NCI-H1417 (cell line): ENCODE data around the gene KIAA0930.

ENCODE experiments used
- DNase-seq, 3 experiments: peaks; one replicate each; lab custom pipeline; 2025; lab: John Stamatoyannopoulos, UW

KIAA0930 gene

DNA sequence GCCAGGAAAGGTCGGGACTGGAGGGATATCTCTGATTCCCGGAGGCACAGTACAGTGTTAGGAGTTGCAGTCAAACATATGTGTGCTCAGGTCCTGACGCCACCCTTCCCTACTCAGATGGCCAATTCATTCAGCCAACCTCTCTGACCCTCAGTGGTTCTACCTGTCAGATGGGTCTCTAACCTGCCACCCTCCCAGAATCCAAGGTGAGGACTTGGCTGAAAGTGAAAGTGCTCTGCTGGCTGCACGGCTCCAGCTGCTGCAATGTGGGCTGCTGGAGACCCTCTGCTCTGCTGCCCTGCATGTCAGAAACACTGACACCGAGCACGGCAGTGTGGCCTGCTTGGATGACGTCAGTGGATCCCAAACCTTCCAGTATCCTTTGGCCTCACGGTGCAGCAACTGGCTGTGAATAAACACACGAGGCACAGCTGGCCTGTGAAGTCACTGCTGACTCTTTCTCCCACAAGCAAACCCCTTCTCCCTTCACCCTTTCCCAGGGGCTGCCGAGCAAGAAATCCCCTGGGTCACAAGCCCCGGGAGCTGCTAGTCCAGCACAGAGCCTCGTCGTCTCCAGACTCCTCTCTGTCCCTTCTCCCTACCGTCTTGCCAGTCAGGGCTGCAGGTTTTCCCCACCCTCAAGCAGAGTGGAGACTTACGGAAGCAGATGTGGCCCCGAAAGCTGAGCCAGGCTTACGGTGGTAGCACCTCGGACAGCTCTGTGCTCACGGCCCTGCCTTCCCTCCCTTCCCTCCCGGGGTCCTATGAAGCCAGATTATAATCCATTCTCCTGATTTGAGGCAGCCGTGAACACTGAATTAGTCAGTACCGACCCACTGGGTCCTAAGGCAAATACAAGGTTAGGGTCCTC lies 24.3 kb downstream of the KIAA0930 start:
- DNase-seq = no peak

DNA sequence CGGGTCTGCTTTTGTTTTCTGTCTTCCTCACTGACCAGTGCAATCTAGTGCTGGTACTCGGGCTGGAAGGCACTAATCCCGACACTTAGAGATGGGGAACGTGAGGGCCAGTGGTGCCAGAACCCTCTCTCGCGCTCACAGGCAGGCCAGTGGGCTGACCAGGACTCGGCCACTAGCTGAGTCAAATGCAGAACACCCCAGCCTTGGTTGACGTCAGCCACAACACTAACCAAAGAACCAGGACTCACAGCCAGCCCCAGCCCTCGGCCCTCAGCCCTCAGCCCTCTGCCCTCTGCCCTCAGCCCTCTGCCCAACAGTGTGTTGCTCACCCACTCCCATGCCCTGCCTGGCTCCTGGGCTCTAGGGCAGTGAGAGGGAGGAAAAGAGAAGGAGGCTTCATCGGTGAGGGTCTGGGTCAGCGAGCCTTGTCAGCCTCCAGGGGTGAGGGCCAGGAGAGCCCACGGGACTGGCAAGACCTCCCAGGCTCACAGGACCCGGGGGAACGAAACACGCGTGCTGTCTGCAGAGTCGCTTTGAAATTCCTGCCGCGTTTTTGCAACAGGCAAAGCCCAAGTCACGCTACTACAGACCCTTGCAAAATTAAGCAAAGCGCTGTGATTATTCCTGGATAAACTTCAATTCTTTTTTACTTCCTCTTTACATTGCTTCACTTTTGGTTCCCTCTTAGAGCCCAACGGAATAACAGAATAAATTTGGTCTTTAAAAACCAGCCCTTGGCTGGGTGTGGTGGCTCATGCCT lies 27.5 kb downstream of the KIAA0930 start:
- no peak for DNase-seq

DNA sequence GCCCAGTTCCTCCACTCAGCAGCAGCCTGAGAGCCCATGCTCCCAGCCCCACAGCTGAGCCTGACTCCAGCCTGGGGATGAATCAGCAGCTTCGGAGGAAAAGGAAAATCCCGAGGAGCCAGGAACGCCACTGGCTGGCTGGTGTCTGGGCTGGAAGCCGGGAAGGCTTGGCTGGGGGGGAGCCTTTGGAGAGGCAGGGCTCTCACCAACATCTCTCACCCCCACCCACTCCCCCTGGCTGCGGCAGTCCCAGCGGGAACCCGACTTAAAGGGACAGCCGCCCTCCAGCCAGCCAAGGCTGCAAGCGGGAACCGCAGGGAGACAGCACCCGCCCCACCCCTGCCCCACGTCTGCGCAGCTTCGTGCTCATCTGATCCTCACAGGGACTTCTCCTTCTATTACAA lies 28.4 kb downstream of the KIAA0930 start:
- DNase-seq = peak; percentile 10 to 54 (median 24)

DNA sequence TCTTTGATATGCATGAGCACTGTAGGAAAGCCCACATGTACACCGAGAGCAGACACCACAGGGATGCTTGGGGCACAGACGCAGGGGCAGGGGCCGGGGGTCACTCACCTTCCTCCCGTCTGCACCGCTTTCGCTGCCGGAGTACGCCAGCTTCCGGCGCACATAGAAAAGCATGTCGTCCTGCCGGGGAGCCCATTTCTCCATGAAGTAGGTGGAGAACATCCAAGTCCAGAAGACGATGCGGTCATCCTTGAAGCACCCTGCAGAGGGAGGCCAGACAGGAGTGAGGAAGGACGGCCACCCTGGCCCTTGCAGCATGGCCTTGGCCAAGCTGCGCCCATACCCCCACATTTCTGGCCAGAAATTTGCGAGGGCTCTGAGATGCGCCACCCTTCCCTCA lies 28.8 kb downstream of the KIAA0930 start:
- no peak for DNase-seq

DNA sequence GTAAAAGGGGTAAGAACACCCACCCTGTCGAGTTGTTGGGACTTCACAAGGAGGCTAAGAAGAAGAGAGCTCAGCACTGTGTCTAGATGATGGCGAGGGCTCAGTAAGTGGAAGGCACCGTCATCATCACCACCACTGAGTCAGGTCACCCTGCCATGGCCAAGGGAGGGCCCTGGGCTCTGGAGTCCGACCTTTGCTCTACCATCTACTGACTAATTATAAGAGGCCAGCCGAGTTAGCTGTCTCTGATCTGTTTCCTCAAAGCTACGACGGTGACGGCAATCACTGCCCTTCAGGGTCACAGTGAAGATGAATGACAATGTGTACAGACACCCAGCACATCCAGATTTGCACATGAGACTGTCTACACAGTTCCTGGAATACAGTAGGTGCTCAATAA lies 29.3 kb downstream of the KIAA0930 start:
- DNase-seq = no peak

DNA sequence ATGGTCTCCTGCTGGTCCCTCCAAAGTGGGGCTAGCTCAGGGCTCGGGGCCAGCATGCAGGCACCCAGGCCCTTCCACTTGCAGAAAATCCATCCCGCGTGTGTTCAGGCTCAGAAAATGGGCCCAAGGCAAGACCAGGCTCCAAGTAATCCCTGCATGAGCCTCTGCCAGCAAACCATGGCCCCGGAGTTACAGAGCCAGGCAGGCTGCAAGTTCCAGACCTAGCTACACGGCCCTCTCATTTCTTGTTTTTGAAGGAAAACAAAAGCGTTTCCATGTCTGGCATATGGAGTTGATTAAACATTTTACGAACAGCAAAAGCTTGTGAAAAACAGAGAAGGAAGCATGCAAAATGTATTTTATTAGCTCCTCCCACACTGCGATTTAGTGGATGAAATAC lies 29.7 kb downstream of the KIAA0930 start:
- DNase-seq = no peak

DNA sequence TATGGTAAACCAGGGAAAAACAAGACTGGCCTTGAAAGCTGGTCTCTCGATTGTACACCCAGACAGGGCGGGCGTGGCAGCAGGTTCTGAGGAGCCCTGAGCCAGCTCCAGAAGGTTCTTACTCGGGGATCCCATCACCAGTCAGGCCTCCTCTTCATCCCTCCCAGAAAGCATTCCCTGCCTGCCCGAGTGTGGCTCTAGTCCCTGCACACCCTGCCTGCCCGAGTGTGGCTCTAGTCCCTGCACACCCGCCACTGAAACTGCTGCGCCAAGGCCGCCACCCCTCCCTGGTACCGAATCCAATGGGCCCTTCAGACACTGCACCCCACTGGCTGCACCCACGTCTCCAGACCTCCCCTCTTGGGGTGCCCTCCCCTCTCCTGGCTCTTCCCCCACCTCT lies 30.1 kb downstream of the KIAA0930 start:
- no peak for DNase-seq

DNA sequence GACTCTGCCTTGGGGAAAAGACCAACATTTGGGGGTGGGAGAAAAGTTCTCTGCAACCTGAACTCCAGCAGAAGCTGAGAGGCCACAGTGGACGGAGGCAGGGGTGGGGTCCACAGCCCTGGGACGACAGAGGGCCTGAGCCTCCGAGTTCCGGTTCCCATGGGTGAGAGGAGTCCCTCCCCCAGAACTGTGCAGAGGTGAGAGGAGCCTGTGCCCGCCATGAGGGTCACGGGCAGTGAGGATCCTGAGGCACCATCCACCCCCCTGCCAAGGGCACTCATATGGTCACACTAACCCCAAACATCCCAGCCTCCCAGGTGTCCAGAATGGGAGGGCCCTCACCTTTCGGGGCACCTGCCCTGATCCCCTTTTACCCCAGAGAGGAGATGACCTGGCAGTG lies 30.5 kb downstream of the KIAA0930 start:
- no peak for DNase-seq

DNA sequence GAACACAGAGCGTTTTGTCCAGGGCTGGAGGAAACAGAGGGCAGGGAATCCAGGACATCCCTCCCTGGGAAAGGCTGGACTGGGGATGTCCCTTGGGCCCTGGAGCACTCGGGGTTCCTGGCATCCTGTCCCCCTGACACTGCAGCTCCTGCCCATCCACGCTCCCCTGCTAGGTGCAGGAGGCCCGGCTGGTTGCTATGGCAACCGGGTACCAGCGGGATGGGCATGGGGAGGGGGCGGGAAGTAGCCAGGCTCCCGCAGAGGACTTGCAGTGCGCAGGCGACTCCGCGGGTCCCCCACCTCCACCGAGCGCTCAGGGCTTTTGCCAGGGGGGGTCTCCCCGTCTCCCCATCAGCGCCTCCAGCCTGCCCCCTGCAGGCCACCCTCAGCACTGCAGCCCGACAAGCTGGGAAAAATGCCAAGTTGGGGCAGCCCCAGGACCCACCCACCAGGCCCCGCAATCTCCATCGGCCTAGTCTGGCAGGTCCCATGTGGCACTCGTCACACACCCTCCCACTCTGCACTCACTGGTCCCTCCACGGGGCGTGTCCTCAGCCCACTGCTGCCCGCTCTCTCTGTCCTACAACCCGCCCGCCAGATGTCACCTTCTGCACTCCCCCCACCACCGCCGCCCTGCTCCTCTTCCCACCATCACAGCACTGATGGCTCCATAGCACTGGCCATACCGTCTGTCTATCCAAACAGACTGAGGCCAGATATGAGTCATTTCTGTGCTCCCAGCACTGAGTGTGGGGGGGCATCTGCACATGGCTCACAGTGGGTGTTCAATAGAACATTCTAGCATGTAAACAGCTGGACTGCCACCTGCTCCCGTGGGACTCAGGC lies 31.5 kb downstream of the KIAA0930 start:
- peak in 2 of 3 experiments; percentile 76 to 85 for DNase-seq

DNA sequence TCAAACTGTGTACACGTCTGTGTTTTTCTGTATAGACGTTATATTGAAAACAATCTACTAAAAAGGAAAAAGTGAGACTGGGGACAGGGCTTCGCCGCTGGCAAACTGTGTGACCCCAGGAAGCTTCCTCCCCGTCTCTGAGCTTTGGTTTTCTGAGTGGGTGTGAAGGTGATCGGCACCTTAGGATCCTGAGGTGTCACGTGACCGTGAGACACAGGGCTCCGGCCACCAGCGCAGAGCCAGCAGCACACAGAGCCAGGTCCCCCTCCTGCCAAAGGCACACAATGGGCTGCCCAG lies 32.0 kb downstream of the KIAA0930 start:
- peak in 1 of 3 experiments; percentile 84 for DNase-seq

DNA sequence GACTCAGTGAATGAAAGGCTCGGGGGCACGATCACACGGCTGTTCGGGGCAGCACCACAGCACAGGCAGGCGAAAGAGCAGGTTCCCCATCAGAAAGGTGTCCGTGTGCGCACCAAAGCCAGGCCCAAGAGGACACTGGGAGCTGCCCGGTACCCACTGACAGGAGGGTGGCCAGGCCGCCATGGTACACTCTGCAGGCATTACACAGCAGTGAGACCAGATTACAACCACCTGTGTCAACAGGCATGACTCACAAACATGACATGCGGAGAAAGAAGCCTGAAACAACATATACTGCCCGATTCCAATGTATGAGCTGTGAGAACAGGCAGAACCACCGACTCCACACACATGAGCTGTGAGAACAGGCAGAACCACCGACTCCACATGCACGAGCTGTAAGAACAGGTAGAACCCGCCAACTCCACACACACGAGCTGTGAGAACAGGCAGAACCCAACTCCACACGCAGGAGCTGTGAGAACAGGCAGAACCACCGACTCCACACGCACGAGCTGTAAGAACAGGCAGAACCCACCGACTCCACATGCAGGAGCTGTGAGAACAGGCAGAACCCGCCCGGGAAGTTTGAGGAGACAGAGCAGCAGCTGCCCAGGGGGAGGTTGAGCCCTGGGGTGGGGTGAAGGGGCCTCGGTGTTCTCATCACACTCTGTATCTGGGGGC lies 32.6 kb downstream of the KIAA0930 start:
- peak in 2 of 3 experiments; percentile 23 to 43 for DNase-seq

DNA sequence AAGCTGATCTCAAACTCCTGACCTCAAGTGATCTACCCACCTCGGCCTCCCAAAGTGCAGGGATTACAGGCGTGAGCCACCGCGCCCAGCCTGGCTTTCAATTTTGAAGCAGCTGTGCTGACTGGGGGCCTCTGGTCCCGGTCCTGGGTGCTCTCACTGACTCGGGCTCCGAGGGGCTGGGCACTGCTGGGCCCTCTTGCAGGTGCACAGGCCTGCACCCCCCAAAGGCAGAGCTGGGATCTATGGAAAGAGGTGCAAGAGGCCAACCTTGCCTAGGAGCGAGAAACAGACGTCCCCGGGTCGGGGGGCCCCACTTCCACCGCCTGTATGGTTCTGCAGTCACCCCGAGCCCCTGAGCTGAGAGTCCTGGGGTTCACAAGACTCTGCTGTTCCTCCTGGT lies 33.2 kb downstream of the KIAA0930 start:
- DNase-seq = no peak

DNA sequence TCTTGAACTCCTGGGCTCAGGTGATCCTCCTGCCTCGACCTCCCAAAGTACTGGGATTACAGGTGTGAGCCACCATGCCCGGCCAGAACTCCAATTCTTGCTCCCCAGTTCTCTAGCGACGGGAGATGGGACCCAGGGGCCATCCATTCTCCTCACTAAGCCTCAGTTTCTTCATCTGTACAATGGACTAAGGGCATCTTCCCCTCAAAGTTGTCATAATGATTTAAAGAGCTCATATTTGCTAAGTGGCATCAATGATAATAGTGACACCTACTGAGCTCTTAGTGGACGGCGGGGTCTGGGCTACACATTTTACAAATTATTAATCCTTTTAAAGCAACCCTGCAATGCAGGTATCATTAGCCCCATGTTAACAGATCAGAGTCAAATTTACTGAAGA lies 34.5 kb downstream of the KIAA0930 start:
- no peak for DNase-seq

DNA sequence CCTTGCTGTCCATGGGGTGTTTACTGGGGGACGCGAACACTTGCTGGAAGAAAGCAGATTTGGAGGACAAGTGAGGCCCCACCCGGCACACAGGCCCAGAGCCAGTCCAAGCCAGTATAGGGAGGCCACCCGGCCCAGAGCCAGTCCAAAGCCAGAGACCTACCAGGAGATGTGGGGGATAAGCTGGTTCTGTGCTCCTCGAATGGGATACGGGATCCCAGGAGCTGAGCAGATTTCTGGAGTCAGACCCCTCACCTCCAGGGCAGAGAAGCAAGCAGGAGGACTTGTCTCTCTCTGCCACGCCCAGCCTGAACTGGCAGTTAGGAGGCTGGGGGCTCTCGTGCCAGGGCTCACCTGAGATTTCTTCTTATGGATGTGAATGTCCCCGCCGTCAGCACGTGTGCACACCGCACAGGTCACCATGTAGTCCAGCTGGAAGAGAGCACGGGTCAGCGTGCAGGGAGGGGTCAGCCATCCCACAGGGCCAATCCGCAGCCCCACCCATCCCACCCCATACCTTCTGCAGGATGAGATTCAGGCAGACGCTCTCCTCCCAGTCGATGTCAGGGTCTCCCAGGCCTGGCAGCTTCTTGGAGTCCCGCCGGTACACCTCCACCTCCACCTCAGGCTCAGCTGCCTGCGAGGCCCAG lies 35.3 kb downstream of the KIAA0930 start:
- DNase-seq = no peak

DNA sequence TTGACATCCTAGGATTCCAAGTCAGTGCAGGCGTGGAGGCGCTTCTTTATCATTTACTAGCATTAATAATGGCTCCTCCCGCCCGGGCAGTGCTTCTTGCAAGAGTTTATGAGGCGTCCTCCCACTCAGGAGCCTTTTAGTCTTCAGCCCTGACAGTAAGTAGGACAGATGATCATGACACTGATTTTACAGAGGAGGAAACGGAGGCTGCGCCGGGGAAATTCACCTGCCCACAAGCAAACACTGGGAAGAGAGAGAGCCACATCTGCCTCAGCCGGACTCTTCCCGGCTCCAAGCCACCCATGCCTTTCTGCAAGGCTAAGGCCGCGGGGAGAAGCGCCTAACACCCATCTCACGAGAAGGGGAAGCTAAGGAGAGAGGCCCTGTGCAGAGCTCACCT lies 35.9 kb downstream of the KIAA0930 start:
- DNase-seq = no peak

DNA sequence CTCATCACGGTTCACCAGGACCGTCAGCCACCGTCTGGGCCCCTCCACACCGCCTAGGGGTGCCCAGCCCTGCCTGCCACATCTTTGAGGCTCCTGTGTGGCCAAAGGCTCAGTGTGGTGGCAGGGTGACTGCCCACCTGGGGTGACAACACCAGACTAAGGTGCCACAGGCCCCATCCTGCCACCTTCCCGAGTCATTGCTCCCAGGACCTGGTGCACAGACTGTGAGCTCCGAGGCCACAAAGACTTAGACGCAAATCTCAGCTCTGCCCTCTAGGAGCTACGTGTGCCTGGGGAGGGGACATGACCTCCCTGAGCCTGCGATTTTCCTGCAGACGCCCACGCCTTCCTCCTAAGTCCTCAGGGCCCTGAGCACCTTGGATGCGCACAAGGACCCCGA lies 36.5 kb downstream of the KIAA0930 start:
- DNase-seq = no peak

DNA sequence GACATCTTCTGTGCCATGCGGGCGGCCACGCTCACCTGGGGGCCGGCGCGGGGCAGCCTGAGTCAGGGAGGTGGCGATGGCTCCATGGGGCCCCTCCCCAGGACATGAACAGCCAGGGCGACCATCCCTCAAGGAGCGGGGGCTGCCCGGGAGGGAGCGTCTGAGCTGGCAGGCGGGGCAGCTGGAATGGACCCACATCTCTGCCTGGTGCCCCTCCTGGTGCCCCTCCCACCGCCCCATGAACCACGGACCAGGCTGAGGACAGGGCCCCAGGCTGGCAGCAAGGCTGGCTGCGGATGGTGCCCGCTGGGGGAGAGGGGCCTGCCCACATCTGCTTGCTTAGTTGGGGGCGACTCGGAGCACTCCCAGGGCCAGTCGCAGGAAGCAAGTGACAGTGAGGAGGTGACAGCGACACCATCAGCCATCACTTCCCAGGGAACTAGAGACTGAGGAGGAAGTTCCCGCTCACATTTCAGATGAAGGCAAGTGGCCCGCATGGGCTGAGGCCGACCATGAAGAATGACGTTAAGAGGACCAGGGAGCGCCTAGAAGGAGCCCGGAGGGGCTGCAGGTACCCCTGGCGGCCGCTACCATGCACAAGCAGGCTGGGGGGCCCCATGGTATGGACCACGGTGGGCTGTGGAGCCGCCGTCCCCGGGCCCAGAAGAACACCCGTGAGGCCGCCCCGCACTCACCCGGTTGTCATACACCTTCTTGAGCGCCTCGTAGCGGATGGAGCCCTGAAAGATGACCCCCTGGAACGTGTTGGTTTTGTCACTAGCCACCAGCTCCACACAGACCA lies 37.3 kb downstream of the KIAA0930 start:
- DNase-seq = no peak

DNA sequence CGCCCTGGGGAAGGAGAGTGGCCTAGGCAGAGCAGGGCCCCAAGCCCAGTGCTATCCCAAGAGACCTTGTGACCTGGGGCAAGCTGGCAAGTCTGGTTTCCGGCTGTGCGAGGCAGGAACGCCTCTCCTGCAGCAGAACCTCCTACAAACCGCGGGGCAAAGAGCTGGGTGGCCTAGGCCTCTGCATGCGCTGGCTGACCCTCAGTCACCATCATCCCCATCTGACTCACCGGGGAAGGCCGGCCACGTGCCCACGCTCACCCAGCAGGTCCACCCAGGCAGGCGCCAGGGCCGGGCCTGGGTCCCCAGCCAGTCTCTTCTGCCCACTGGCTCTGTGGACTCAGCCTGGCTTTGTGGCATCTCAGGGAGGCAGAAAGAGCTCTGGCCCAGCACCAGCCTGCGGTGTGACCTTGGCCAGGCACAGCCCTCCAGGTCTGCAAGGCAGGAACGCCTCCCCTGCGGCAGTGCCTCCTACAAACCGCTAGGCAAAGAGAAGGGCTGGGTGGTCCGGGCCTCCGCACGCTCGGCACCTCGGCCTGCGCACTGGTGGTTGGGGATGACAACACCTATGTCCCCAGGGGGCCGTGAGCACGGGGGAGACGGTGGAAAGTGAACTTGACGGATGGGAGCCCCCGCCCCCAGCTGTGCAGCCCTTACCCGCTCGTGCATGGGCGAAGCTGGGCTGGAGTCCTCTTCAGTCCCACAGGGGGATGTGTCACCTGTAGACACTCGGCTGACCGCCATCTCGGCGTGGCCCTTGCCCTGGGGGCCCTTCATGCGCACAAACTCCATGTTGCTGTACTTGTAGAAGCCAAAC lies 38.2 kb downstream of the KIAA0930 start:
- DNase-seq = no peak

DNA sequence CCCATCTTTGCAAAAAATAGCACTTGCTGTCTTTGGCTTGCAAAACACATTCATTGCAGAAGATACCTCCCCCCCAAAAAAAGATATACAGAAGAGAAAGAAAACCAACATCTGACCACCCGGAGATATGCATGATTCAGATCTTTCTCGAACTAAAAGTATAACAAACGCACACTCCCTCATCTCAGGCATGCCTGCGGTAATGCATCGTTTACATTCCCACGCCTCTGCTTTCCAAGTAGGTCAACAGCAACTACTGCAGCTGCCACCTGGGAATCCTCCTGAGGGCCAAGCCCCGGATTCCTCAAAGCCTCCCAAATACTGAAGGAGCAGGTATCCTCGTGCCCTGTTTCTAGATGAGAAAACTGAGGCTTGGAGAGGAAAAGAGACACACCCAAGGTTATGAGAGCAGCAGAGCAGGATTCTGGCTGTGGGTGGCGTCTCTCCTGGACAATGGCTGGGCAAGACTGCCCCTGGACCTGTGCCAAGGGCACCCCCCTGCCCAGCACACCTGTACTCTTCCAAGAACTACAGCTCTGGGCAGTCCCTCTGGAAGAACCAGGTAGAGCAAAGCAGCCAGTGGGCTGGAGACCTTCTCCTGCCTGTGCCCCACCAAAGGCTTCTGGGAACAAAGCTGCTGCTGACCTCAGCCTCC lies 38.9 kb downstream of the KIAA0930 start:
- no peak for DNase-seq
